PC-3 (cell line): ENCODE results near the gene PGS1. TPM values are rescaled to one million over a fixed set of nuclear protein-coding genes. Genes with fewer than 3 reads are reported as not detected.

Experiments
- ATAC-seq: fragments of 200-7000 bp; cut with Tn5 transposase; 2 replicates; pipeline ENCODE4 v1.9.1; 2020; ENCODE audit warnings: mild to moderate bottlenecking, moderate library complexity
- BruUV-seq: library from RNA; stranded (reverse); fragments of 400-500 nt; replicated peaks from 2 replicates; lab custom pipeline; 2021; lab: Mats Ljungman, UMichigan
- CTCF ChIA-PET: fragments of 300-600 bp; sonication (Branson Sonifier 250); formaldehyde crosslinking; loops from one replicate; lab custom pipeline; 2022; ENCODE audit warnings: antibody characterized with exemption; lab: Charles Lee
- POLR2A ChIA-PET: fragments of 300-600 bp; sonication (Branson Sonifier 250); formaldehyde crosslinking; loops from one replicate; lab custom pipeline; 2022; ENCODE audit warnings: antibody characterized with exemption; ENCODE audit not compliant: unreplicated experiment; lab: Charles Lee
- DNase-seq: peaks from one replicate; pipeline ENCODE4 v3.0.0-alpha.2; 2015
- H2AFZ ChIP-seq: fragments of 300-600 bp; sonication (generic); 2 replicates; pipeline ENCODE4 v1.6.0; 2016; ENCODE audit warnings: antibody characterized with exemption, low read length
- H3F3A ChIP-seq: fragments of 300-600 bp; sonication (generic); one replicate; pipeline ENCODE4 v1.6.0; 2017; ENCODE audit warnings: antibody characterized with exemption, low read length, control low read depth, mild to moderate bottlenecking; ENCODE audit not compliant: unreplicated experiment
- H3K27ac ChIP-seq: fragments of 300-600 bp; sonication (generic); 2 replicates; pipeline ENCODE4 v1.5.1; 2016; ENCODE audit warnings: mild to moderate bottlenecking, low read length
- H3K27me3 ChIP-seq: fragments of 300-600 bp; sonication (generic); 2 replicates; pipeline ENCODE4 v1.6.1; 2016; ENCODE audit warnings: low read length, mixed read lengths
- H3K36me3 ChIP-seq: fragments of 300-600 bp; sonication (generic); 2 replicates; pipeline ENCODE4 v1.6.1; 2016; ENCODE audit warnings: low read depth, mixed run types, low read length, mixed read lengths
- H3K4me1 ChIP-seq: fragments of 300-600 bp; sonication (generic); 2 replicates; pipeline ENCODE4 v1.5.1; 2016; ENCODE audit warnings: low read length; ENCODE audit not compliant: insufficient read depth
- H3K4me2 ChIP-seq: fragments of 300-600 bp; sonication (generic); 2 replicates; pipeline ENCODE4 v1.6.0; 2016; ENCODE audit warnings: low read length
- H3K4me3 ChIP-seq: fragments of 300-600 bp; sonication (generic); 2 replicates; pipeline ENCODE4 v1.5.1; 2016; ENCODE audit warnings: mild to moderate bottlenecking, low read length, mixed read lengths
- H3K79me2 ChIP-seq: fragments of 300-600 bp; sonication (generic); 2 replicates; pipeline ENCODE4 v1.6.1; 2017; ENCODE audit warnings: low read length, mixed read lengths
- H3K9ac ChIP-seq: fragments of 300-600 bp; sonication (generic); 2 replicates; pipeline ENCODE4 v1.6.0; 2016; ENCODE audit warnings: mild to moderate bottlenecking, low read length
- H3K9me2 ChIP-seq: fragments of 300-600 bp; sonication (generic); replicated peaks from 2 replicates; pipeline ENCODE4 v1.6.1; 2016; ENCODE audit warnings: mixed run types, low read length, mixed read lengths
- H3K9me3 ChIP-seq: fragments of 300-600 bp; sonication (generic); 2 replicates; pipeline ENCODE4 v1.6.1; 2016; ENCODE audit warnings: low read length, mixed read lengths
- H4K20me1 ChIP-seq: fragments of 300-600 bp; sonication (generic); 2 replicates; pipeline ENCODE4 v1.6.1; 2016; ENCODE audit warnings: low read length, mixed read lengths
- EZH2 ChIP-seq: fragments of 300-600 bp; sonication (generic); IDR thresholded peaks from one replicate; pipeline ENCODE4 v1.6.1; 2017; ENCODE audit warnings: antibody characterized with exemption, mild to moderate bottlenecking, low read length; ENCODE audit not compliant: unreplicated experiment
- EZH2phosphoT487 ChIP-seq: fragments of 300-600 bp; sonication (generic); IDR thresholded peaks from 2 replicates; pipeline ENCODE4 v1.6.1; 2018; ENCODE audit warnings: mild to moderate bottlenecking, antibody characterized with exemption, low read length, borderline replicate concordance
- intact Hi-C: fragments of 100-400 bp; cut with micrococcal nuclease; formaldehyde crosslinking; loops from 2 replicates; pipeline ENCODE4 v1.9.0; 2023
- total RNA-seq: library from RNA; depleted of rRNA; stranded (reverse); fragments of >200 nt; gene quantifications from 2 replicates; pipeline ENCODE4 v1.2.3, GENCODE V29; 2014
- TF ChIP-seq, protein P1 (sequence below): fragments of 300-600 bp; sonication (generic); conservative IDR thresholded peaks from 2 replicates; pipeline ENCODE4 v1.5.1; 2017; ENCODE audit warnings: antibody characterized with exemption, low read depth, mild to moderate bottlenecking, low read length

PGS1 gene
- total RNA-seq, 1 experiment from 2014 or later: 47.0 TPM

DNA sequence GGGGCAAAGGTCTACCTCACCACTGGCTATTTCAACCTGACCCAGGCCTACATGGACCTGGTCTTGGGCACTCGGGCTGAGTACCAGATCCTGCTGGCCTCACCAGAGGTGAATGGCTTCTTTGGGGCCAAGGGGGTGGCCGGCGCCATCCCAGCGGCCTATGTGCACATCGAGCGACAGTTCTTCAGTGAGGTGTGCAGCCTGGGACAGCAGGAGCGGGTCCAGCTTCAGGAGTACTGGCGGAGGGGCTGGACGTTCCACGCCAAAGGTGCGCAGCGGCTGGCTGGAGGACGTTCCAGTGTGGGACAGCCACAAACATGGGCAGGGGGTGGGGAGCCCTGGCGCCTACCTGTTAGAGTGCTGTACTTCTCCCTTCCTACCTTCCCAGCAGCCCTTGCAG, 25.4 kb downstream of the PGS1 start:
- Histone ChIP-seq H3K36me3 (peaks cover 71% of the 10 kb centered on the region), H3K9ac (no peak overlapping the region), H3K4me3 (no peak overlapping the region), H3K4me2 (no peak overlapping the region), H3K4me1 (peaks cover 29% of the 10 kb centered on the region), H3K9me3 (no peaks in the 10 kb centered on the region), H3F3A (no peaks in the 10 kb centered on the region), H3K9me2 (no peaks in the 10 kb centered on the region), H3K27ac (no peak overlapping the region), H3K79me2 (peaks cover 47% of the 10 kb centered on the region), H3K27me3 (no peaks in the 10 kb centered on the region), H2AFZ (no peak overlapping the region), H4K20me1 (peaks cover 35% of the 10 kb centered on the region)
- intact Hi-C loops: no loop called here
- CTCF ChIA-PET: no interaction called here
- POLR2A ChIA-PET: interaction anchor here (0.6 kb wide), 1 partner anchor 182 kb away, joined by 4 read pairs; no protein-coding TSS in a partner anchor
- BruUV-seq: no TSS peak
- TF ChIP-seq EZH2phosphoT487 (no peak), EZH2 (no peak)
- TF ChIP-seq, protein P1, sequence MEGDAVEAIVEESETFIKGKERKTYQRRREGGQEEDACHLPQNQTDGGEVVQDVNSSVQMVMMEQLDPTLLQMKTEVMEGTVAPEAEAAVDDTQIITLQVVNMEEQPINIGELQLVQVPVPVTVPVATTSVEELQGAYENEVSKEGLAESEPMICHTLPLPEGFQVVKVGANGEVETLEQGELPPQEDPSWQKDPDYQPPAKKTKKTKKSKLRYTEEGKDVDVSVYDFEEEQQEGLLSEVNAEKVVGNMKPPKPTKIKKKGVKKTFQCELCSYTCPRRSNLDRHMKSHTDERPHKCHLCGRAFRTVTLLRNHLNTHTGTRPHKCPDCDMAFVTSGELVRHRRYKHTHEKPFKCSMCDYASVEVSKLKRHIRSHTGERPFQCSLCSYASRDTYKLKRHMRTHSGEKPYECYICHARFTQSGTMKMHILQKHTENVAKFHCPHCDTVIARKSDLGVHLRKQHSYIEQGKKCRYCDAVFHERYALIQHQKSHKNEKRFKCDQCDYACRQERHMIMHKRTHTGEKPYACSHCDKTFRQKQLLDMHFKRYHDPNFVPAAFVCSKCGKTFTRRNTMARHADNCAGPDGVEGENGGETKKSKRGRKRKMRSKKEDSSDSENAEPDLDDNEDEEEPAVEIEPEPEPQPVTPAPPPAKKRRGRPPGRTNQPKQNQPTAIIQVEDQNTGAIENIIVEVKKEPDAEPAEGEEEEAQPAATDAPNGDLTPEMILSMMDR: no peak
- DNase-seq: no peak
- ATAC-seq: no peak

DNA sequence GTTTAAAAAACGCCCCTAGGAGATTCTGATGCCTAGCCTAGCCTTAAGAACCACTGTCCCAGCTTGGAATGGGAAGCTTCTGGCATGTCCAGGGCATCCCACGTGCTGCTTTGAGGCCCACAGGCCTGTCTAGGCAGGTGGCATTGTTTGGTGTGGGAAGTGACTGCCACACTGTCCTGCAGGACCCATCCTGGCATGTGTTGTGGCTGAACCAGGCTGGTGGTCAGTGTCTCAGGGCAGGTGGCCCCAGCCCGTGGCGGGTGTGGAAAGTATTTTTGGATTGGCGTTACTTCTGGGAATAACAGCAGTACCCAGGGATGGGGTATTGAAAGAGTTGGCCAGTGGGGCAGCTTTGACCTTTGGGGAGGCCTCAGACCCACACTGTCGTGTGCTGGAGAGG, 27.9 kb downstream of the PGS1 start:
- peaks cover 15% of the 10 kb centered on the region for H3K4me1 ChIP-seq
- intact Hi-C loops: no loop called here
- no peaks in the 10 kb centered on the region for H3K27me3 ChIP-seq
- H3K27ac ChIP-seq: no peak overlapping the region
- CTCF ChIA-PET: no interaction called here
- no peak overlapping the region for H3K9ac ChIP-seq
- H3K9me2 ChIP-seq: no peaks in the 10 kb centered on the region
- no peak overlapping the region for H2AFZ ChIP-seq
- H3K4me2 ChIP-seq: no peak overlapping the region
- peaks cover 48% of the 10 kb centered on the region for H3K36me3 ChIP-seq
- peaks cover 31% of the 10 kb centered on the region for H4K20me1 ChIP-seq
- no peak for DNase-seq
- no peaks in the 10 kb centered on the region for H3K9me3 ChIP-seq
- no peak for ATAC-seq
- peaks cover 65% of the 10 kb centered on the region for H3K79me2 ChIP-seq
- H3F3A ChIP-seq: no peaks in the 10 kb centered on the region
- no TSS peak for BruUV-seq
- POLR2A ChIA-PET: no interaction called here
- H3K4me3 ChIP-seq: no peak overlapping the region
- no peak for TF ChIP-seq EZH2phosphoT487
- TF ChIP-seq, protein P1: no peak
- no peak for TF ChIP-seq EZH2

DNA sequence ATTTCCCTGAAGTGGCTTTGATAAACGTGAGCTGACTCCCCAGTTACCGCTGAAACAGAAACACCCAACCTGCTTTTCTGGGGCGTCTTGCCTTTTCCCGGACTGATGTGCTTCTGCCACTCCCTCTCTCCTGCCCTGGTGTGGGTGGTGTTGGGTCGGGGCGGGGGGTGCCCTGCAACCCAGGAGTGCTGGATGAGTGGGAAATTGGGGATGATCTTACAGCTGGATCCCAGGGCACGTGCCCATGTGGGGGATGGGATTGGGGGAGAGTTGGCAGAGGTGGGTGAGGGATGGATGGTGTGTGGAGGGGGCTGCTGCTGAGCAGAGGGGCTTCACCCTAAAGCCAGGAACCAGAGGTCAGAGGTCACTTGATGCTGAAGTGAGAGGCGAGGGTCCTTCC, 28.5 kb downstream of the PGS1 start:
- no peak overlapping the region for H3K4me2 ChIP-seq
- peaks cover 32% of the 10 kb centered on the region for H4K20me1 ChIP-seq
- no peaks in the 10 kb centered on the region for H3K9me3 ChIP-seq
- TF ChIP-seq, protein P1: no peak
- TF ChIP-seq EZH2: no peak
- no peak for TF ChIP-seq EZH2phosphoT487
- H3K4me1 ChIP-seq: peaks cover 15% of the 10 kb centered on the region
- no peaks in the 10 kb centered on the region for H3F3A ChIP-seq
- no peak overlapping the region for H3K9ac ChIP-seq
- no peak overlapping the region for H3K27ac ChIP-seq
- H2AFZ ChIP-seq: no peak overlapping the region
- no peaks in the 10 kb centered on the region for H3K9me2 ChIP-seq
- no peak for ATAC-seq
- H3K27me3 ChIP-seq: no peaks in the 10 kb centered on the region
- H3K79me2 ChIP-seq: peaks cover 66% of the 10 kb centered on the region
- no peak overlapping the region for H3K4me3 ChIP-seq
- intact Hi-C loops: no loop called here
- H3K36me3 ChIP-seq: peaks cover 43% of the 10 kb centered on the region
- POLR2A ChIA-PET: no interaction called here
- no peak for DNase-seq
- BruUV-seq: no TSS peak
- CTCF ChIA-PET: no interaction called here
